GM12865 (cell line): ENCODE data around the gene TCEA2.

Experiments
- DNase-seq: peaks from one replicate; pipeline ENCODE4 v3.0.0; 2010; ENCODE audit warnings: low read depth
- H3K4me3 ChIP-seq: 2 replicates; pipeline ENCODE4 v1.5.1; 2011; ENCODE audit warnings: mild to moderate bottlenecking, low read depth, low read length, control low read depth
- TF ChIP-seq, protein P1 (sequence below): IDR thresholded peaks from 2 replicates; pipeline ENCODE4 v1.5.1; 2011; ENCODE audit warnings: low read length, control low read depth, low read depth, inconsistent platforms; ENCODE audit not compliant: insufficient read depth; ENCODE audit errors: missing control alignments

The TCEA2 gene

GRCh38 chr20:64062596-64063388, at the start of gene TCEA2:
TSS of gene TCEA2 (plus strand) at chr20:64063198. CDS start at chr20:64063313, 115 bp downstream.
- DNase-seq = peak; percentile 96
- TF ChIP-seq, protein P1, sequence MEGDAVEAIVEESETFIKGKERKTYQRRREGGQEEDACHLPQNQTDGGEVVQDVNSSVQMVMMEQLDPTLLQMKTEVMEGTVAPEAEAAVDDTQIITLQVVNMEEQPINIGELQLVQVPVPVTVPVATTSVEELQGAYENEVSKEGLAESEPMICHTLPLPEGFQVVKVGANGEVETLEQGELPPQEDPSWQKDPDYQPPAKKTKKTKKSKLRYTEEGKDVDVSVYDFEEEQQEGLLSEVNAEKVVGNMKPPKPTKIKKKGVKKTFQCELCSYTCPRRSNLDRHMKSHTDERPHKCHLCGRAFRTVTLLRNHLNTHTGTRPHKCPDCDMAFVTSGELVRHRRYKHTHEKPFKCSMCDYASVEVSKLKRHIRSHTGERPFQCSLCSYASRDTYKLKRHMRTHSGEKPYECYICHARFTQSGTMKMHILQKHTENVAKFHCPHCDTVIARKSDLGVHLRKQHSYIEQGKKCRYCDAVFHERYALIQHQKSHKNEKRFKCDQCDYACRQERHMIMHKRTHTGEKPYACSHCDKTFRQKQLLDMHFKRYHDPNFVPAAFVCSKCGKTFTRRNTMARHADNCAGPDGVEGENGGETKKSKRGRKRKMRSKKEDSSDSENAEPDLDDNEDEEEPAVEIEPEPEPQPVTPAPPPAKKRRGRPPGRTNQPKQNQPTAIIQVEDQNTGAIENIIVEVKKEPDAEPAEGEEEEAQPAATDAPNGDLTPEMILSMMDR = no peak
- peak within 1 kb of the TSS; percentile 75 for H3K4me3 ChIP-seq

DNA sequence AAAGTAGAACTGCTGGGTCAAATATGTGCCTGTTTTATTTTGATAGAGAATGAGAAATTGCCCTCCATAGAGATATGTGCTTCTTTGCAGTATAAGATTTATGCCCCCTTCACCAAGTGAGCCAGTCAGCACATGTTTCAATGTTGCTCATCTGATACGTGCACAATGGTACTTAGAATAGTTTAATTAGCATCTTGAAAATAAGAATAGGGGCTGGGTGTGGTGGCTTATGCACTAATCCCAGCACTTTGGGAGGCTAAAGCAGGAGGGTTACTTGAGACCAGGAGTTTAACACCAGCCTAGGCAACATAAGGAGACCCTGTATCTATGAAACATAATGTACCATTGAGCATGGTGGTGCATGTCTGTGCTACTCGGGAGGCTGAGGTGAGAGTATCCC, 47.4 kb upstream of the TCEA2 start:
- H3K4me3 ChIP-seq = no peak overlapping the region
- DNase-seq = no peak
- TF ChIP-seq, protein P1 = no peak

DNA sequence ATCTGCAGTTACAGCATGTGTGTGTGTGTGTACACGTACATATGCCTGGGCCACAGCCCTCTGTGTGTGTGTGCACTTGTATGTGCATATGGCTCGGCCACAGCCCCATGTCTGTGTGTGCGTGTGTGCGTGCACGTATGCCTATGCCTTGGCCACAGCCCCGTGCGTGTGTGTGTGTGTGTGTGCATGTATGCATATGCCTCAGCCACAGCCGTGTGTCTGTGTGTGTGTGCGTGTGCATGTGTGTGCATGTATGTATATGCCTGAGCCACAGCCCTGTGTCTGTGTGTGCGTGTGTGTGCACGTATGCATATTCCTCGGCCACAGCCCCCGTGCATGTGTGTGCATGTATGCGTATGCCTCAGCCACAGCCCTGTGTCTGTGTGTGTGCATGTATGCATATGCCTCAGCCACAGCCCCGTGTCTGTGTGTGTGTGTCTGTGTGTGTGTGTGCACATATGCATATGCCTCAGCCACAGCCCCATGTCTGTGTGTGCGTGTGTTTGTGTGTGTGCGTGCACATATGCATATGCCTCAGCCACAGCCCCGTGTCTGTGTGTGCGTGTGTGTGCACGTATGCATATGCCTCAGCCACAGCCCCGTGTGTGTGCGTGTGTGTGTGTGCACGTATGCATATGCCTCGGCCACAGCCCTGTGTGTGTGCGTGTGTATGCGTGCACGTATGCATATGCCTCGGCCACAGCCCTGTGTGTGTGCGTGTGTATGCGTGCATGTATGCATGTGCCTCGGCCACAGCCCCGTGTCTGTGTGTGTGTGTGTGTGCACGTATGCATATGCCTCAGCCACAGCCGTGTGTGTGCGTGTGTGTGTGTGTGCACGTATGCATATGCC, 41.6 kb upstream of the TCEA2 start:
- DNase-seq = no peak
- no peak overlapping the region for H3K4me3 ChIP-seq
- TF ChIP-seq, protein P1 = no peak

GRCh38 chr20:64022671-64023360, 40.2 kb upstream of the TCEA2 start:
- TF ChIP-seq, protein P1 = no peak
- no peak for DNase-seq
- H3K4me3 ChIP-seq = no peak overlapping the region

GRCh38 chr20:64023361-64024140, 39.4 kb upstream of the TCEA2 start:
- DNase-seq = no peak
- TF ChIP-seq, protein P1 = no peak
- no peak overlapping the region for H3K4me3 ChIP-seq
